Nephron progenitor cell (in vitro differentiated cells): ENCODE results near the gene COL6A2.

ENCODE experiments used
- DNase-seq: peaks from one replicate; pipeline ENCODE4 v3.0.0; 2021
- H3K27ac Mint-ChIP-seq: 2 replicates; pipeline ENCODE4 v1.8.0; 2021; ENCODE audit warnings: mild to moderate bottlenecking, moderate library complexity, mixed read lengths
- H3K27me3 Mint-ChIP-seq: 2 replicates; pipeline ENCODE4 v1.8.0; 2021; ENCODE audit warnings: mild to moderate bottlenecking, low read depth, mixed read lengths; ENCODE audit not compliant: poor library complexity
- H3K36me3 Mint-ChIP-seq: 2 replicates; pipeline ENCODE4 v1.8.0; 2021; ENCODE audit warnings: low read depth, mixed read lengths
- H3K4me1 Mint-ChIP-seq: 2 replicates; pipeline ENCODE4 v1.8.0; 2021; ENCODE audit warnings: mixed read lengths
- H3K4me3 Mint-ChIP-seq: 2 replicates; pipeline ENCODE4 v1.8.0; 2021; ENCODE audit warnings: mild to moderate bottlenecking, moderate library complexity, mixed read lengths
- H3K9me3 Mint-ChIP-seq: 2 replicates; pipeline ENCODE4 v1.8.0; 2021; ENCODE audit warnings: mild to moderate bottlenecking, moderate library complexity, mixed read lengths
- TF ChIP-seq, protein P1 (sequence below): fragments of 200-600 bp; sonication (generic); IDR thresholded peaks from 2 replicates; pipeline ENCODE4 v1.5.0; 2021; ENCODE audit warnings: antibody characterized with exemption

Gene COL6A2

GRCh38 chr21:46095083-46095719 is 2.7 kb upstream of the COL6A2 start:
- Mint-ChIP-seq H3K9me3 (peaks cover 21% of the 10 kb centered on the region), H3K4me3 (no peak overlapping the region), H3K27ac (no peak overlapping the region), H3K27me3 (peaks cover 33% of the 10 kb centered on the region), H3K36me3 (peaks cover 14% of the 10 kb centered on the region), H3K4me1 (peaks cover 28% of the 10 kb centered on the region)
- TF ChIP-seq, protein P1, sequence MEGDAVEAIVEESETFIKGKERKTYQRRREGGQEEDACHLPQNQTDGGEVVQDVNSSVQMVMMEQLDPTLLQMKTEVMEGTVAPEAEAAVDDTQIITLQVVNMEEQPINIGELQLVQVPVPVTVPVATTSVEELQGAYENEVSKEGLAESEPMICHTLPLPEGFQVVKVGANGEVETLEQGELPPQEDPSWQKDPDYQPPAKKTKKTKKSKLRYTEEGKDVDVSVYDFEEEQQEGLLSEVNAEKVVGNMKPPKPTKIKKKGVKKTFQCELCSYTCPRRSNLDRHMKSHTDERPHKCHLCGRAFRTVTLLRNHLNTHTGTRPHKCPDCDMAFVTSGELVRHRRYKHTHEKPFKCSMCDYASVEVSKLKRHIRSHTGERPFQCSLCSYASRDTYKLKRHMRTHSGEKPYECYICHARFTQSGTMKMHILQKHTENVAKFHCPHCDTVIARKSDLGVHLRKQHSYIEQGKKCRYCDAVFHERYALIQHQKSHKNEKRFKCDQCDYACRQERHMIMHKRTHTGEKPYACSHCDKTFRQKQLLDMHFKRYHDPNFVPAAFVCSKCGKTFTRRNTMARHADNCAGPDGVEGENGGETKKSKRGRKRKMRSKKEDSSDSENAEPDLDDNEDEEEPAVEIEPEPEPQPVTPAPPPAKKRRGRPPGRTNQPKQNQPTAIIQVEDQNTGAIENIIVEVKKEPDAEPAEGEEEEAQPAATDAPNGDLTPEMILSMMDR: no peak
- DNase-seq: no peak

DNA sequence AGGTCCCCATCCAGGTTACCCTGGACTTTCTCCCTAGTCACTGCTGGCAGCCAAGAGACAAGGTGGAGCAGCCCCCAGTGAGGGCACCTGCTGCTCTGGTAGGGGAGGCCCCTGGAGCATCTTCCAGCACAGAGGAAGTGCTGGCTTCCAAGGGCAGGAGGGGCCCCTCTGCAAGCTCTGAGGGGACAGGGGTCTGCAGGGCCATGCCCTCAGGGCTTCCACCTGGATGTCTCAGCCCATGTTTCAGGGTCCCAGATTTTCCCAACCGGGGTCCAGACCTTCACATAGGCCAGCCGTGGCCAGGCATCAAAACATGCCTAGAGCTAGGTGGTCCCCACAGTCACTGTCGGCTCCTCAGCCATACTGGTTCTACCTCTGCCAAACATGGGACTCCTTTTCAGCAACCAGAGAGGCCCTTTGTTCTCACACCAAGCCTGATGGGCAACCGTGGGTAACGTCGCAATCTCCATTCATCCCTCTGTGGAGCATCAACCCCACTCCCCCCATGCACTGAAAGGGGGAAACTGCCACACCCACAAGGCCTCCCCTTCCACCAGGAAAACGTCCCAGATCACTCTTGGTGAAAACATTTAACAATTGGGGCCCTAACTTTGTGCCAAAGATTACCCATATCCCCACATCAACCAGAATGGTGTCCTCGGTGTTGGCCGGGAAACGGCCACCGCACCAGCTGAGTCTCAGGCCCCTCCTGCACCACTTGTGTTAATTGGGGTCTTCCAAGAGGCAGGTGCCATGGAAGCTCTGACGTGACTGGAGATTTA is 1.9 kb upstream of the COL6A2 start:
- Mint-ChIP-seq H3K27ac (no peak overlapping the region), H3K36me3 (peaks cover 16% of the 10 kb centered on the region), H3K27me3 (peaks cover 39% of the 10 kb centered on the region), H3K4me1 (peaks cover 28% of the 10 kb centered on the region), H3K4me3 (peak overlapping the region; percentile 35), H3K9me3 (peaks cover 22% of the 10 kb centered on the region)
- DNase-seq: no peak
- TF ChIP-seq, protein P1: no peak

GRCh38 chr21:46096596-46097335 is 1.1 kb upstream of the COL6A2 start:
- peak overlapping the region; percentile 71 for H3K4me3 Mint-ChIP-seq
- peaks cover 20% of the 10 kb centered on the region for H3K36me3 Mint-ChIP-seq
- DNase-seq: no peak
- H3K4me1 Mint-ChIP-seq: peaks cover 28% of the 10 kb centered on the region
- peaks cover 23% of the 10 kb centered on the region for H3K9me3 Mint-ChIP-seq
- no peak overlapping the region for H3K27ac Mint-ChIP-seq
- H3K27me3 Mint-ChIP-seq: peaks cover 38% of the 10 kb centered on the region
- TF ChIP-seq, protein P1: no peak

DNA sequence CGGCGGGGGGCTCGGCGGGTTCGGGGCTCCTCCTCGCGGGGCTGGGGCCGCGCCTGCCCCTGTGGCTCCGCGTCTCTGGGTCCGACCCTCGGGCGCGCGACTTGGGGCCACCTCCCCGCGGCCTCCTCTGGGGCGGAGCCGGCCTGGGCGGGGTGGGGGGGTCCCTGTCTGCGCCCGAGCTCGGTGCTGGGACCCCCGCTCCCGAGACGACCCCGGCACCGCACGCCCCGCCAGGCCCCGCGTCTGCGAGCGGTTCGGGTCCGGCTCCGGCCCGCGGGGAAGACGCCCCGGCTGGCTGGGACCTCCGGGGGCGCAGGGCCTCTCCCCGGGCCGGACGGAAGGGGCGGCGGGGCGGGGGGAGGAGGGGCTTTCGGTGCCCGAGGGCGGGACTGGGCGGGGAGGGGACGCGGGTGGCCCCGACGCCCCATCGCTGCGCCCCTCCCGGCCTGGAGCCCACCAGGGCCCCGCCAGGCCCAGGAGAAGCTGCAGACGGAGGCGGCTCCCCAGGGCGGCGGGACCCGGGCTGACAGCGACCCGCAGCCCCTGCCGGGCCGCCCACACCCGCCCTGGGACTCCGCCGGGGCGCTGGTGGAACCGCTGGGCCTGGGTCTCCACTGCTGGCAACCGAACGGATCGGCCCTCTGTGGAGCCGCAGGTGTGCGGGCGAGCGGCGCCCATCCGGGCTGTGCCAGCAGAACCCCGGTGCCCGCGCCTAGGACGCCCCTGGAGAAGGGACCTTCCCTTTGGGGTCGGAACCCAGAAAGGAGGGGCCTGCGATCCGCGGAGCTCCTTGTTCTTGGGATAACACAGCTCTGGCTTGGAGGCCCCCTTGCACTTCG is 610 bp downstream of the COL6A2 start:
- TF ChIP-seq, protein P1: no peak
- Mint-ChIP-seq H3K9me3 (peaks cover 41% of the 10 kb centered on the region), H3K4me3 (peak overlapping the region; percentile 75), H3K27me3 (peaks cover 38% of the 10 kb centered on the region), H3K27ac (no peak overlapping the region), H3K36me3 (peaks cover 35% of the 10 kb centered on the region), H3K4me1 (peaks cover 19% of the 10 kb centered on the region)
- peak; percentile 47 for DNase-seq

DNA sequence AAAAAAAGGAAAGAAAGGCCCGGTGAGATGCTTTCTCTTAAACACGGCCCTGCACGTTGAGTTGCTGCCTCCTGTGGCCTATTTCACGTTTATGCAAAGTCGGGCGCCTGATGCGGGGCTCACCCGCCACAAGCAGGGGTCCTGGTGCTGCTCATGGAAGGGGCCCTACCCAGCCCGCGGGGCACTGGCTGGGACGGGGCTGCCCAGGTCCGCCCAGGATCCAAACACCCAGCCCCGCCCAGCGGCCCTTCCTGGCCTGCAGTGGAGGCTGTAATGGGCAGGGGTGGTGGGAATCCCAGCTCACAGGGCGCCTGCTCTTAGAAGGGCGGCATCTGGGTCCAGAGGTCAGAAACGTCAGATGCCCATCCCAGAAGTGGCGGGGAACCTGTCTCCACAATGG is 1.6 kb downstream of the COL6A2 start:
- peak overlapping the region; percentile 75 for H3K4me3 Mint-ChIP-seq
- H3K4me1 Mint-ChIP-seq: peaks cover 14% of the 10 kb centered on the region
- peaks cover 45% of the 10 kb centered on the region for H3K36me3 Mint-ChIP-seq
- DNase-seq: no peak
- peaks cover 44% of the 10 kb centered on the region for H3K27me3 Mint-ChIP-seq
- H3K27ac Mint-ChIP-seq: no peak overlapping the region
- TF ChIP-seq, protein P1: no peak
- H3K9me3 Mint-ChIP-seq: peaks cover 48% of the 10 kb centered on the region
